AG04450 (cell line): ENCODE measurements around the gene SMURF1. TPM values are rescaled to one million over a fixed set of nuclear protein-coding genes. Genes with fewer than 3 reads are reported as not detected.

Experiments
- CTCF ChIA-PET: fragments of 300-600, 350-600 bp; formaldehyde crosslinking; extraction: SDS; loops from one replicate; lab custom pipeline; 2022; ENCODE audit warnings: antibody characterized with exemption, inconsistent platforms; lab: Charles Lee
- POLR2A ChIA-PET: fragments of 350-600 bp; formaldehyde crosslinking; extraction: SDS; loops from one replicate; lab custom pipeline; 2021; ENCODE audit warnings: antibody characterized with exemption, inconsistent platforms; lab: Yijun Ruan, JAX
- DNase-seq: peaks from one replicate; pipeline ENCODE4 v3.0.0-alpha.2; 2011; ENCODE audit warnings: low read depth, low spot score
- H3K27ac ChIP-seq: one replicate; pipeline ENCODE4 v1.5.1; 2012; ENCODE audit warnings: low read depth, low read length, control low read depth
- H3K27me3 ChIP-seq: one replicate; pipeline ENCODE4 v1.6.0; 2012; ENCODE audit warnings: low read length; ENCODE audit not compliant: control insufficient read depth, insufficient read depth
- H3K4me3 ChIP-seq: 2 replicates; pipeline ENCODE4 v1.5.1; 2011; ENCODE audit warnings: mild to moderate bottlenecking, low read depth, low read length, control low read depth
- H3K9me3 ChIP-seq: 2 replicates; pipeline ENCODE4 v1.5.1; 2012; ENCODE audit warnings: low read length; ENCODE audit not compliant: control insufficient read depth, insufficient read depth
- polyA plus RNA-seq: library from polyadenylated mRNA; depleted of rRNA; stranded (reverse); fragments of >200 nt; gene quantifications from 2 replicates; pipeline ENCODE4 v1.2.3, GENCODE V29; 2011
- TF ChIP-seq, protein P1 (sequence below): IDR thresholded peaks from 2 replicates; pipeline ENCODE4 v1.5.1; 2011; ENCODE audit warnings: low read depth, low read length, control low read depth, inconsistent platforms

The SMURF1 gene
- polyA plus RNA-seq, 1 experiment: 17.1 TPM

GRCh38 chr7:99090771-99091542, 53.0 kb downstream of the SMURF1 start:
- Histone ChIP-seq H3K27ac (no peak overlapping the region), H3K9me3 (no peaks in the 10 kb centered on the region), H3K4me3 (no peak overlapping the region), H3K27me3 (no peaks in the 10 kb centered on the region)
- ChIA-PET POLR2A (no interaction called here), CTCF (interaction anchor here (0.5 to 1.1 kb wide), 3 partner anchors 222 to 271 kb away, joined by 4 to 6 read pairs (median 4); partner anchors contain the start of gene ARPC1A)
- no peak for DNase-seq
- TF ChIP-seq, protein P1, sequence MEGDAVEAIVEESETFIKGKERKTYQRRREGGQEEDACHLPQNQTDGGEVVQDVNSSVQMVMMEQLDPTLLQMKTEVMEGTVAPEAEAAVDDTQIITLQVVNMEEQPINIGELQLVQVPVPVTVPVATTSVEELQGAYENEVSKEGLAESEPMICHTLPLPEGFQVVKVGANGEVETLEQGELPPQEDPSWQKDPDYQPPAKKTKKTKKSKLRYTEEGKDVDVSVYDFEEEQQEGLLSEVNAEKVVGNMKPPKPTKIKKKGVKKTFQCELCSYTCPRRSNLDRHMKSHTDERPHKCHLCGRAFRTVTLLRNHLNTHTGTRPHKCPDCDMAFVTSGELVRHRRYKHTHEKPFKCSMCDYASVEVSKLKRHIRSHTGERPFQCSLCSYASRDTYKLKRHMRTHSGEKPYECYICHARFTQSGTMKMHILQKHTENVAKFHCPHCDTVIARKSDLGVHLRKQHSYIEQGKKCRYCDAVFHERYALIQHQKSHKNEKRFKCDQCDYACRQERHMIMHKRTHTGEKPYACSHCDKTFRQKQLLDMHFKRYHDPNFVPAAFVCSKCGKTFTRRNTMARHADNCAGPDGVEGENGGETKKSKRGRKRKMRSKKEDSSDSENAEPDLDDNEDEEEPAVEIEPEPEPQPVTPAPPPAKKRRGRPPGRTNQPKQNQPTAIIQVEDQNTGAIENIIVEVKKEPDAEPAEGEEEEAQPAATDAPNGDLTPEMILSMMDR: no peak

DNA sequence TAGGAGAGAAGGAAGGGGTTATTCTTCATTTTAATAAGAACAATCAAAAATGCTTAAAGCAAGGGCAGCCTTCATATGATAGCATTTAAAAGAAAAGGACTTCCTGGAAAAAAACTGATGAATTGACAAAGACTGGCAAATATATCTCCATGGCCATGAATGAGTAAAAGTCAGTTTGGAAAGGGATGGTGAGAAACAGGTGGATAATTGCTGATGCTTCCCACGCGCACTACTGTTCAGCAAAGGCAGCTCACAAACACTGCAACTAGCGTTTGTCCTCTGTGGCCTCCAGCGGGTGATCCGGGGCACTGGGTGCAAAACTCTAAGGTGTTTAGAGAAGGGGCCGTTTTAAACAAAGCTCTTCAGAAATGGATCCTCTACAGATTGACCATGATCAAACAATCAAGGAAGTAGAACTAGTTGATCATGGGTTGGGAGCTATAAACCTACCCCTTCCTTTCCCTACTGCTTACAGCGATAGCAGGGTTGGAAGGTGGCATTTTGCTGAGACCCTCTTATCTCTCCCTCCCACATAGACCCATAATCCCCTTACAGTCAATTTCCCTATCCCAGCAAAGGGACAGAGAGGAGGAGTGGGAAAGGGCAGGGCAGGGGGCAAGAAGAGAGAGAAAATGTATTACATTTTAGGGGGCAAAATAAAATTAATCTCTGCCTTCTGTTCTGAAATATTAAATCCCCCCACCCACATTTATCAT, 53.8 kb downstream of the SMURF1 start:
- Histone ChIP-seq H3K4me3 (no peak overlapping the region), H3K9me3 (no peaks in the 10 kb centered on the region), H3K27ac (no peak overlapping the region), H3K27me3 (no peaks in the 10 kb centered on the region)
- DNase-seq: no peak
- CTCF ChIA-PET: interaction anchor here (1.0 kb wide), 1 partner anchor 223 kb away, joined by 6 read pairs; no protein-coding TSS in a partner anchor
- POLR2A ChIA-PET: no interaction called here
- TF ChIP-seq, protein P1: no peak

DNA sequence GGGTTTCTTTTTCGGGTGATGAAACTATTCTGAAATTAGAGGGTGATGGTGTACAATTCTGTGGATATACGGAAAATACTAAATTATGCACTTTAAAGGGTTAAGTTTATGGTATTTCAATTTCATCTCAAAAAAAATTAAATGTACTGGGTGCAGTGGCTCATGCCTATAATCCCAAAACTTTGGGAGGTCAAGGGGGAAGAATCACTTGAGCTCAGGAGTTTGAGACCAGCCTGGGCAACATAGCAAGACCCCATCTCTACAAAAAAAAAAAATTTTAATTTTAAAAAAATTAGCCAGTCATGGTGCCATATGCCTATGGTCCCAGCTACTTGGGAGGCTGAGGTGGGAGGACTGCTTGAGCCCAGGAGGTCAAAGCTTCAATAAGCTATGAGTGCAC, 57.0 kb downstream of the SMURF1 start:
- TF ChIP-seq, protein P1: no peak
- ChIA-PET POLR2A (no interaction called here), CTCF (no interaction called here)
- Histone ChIP-seq H3K27ac (no peak overlapping the region), H3K27me3 (no peaks in the 10 kb centered on the region), H3K9me3 (no peaks in the 10 kb centered on the region), H3K4me3 (no peak overlapping the region)
- DNase-seq: no peak

GRCh38 chr7:99086532-99086931, 57.4 kb downstream of the SMURF1 start:
- DNase-seq: no peak
- POLR2A ChIA-PET: no interaction called here
- TF ChIP-seq, protein P1: no peak
- CTCF ChIA-PET: no interaction called here
- Histone ChIP-seq H3K27me3 (no peaks in the 10 kb centered on the region), H3K4me3 (no peak overlapping the region), H3K9me3 (no peaks in the 10 kb centered on the region), H3K27ac (no peak overlapping the region)

DNA sequence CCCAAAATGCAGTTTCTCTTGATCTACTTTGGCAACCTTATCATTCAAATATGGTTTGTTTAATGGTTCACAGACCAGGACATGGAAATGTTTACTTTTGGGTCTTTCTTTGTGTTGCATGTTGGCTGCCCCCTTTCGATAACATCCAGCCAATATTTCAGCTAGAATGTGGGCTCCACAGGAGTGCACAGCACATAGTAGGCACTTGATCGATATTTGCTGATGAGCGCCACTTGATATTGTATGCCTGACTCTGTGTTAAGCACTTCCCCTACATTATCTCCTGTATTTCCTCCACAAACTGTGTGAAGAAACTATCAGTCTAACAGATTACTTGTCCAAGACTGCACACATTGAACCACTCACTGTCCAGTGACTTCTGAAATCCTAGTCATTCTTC, 60.2 kb downstream of the SMURF1 start:
- H3K27me3 ChIP-seq: no peaks in the 10 kb centered on the region
- H3K9me3 ChIP-seq: no peaks in the 10 kb centered on the region
- no peak overlapping the region for H3K27ac ChIP-seq
- POLR2A ChIA-PET: no interaction called here
- TF ChIP-seq, protein P1: no peak
- no peak overlapping the region for H3K4me3 ChIP-seq
- CTCF ChIA-PET: no interaction called here
- DNase-seq: no peak
